ELR (cell line): Measurements from ENCODE around the gene RARS2.

Experiments used
- DNase-seq: peaks from one replicate; pipeline ENCODE4 v3.0.0-alpha.2; 2015; ENCODE audit warnings: low read depth

Gene RARS2

DNA sequence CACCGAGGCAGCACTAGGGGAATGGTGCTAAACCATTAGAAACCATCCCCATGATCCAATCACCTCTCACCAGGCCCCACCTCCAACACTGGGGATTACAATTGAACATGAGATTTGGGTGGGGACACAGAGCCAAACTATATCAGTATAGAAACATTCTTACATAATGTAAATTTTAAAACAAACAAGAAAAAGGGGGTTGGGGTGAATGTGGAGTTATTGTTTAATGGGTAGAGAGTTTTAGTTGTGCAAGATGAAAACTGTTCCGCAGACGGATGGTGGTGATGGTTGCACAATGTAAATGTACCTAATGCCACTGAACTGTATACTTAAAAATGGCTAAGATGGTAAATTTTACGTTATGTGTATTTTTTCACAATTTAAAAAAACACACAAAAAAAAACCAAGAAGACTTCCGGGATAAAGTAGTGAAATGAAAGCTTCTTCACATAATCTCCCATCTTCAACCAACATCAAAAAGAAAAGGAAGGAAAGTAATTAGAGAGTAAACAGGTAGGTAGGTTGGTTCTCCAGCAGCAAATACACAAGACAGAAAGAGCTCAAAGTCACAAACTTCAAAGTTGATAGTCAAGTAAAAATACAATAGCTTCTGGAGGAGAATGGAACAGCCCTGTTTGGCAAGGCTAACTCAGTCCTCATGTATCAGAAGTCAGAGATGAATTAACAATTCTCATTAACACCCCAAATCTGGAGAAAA is 16.3 kb downstream of the RARS2 start:
- no peak for DNase-seq

DNA sequence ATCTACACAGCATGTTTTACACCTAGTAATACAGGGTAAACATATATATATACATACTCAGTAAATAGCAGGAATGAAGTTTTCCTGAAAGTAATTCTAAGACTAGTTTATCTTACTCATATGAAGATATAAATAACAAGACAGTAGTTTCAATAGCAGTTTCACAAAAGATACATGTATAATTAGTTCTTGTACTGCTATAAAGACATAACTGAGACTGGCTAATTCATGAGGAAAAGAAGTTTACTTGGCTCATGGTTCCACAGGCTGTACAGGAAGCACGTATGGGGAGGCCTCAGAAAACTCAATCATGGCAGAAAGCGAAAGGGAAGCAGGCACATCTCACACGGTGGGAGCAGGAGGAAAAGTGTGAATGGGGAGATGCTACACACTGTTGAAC is 16.9 kb downstream of the RARS2 start:
- DNase-seq, result no peak

DNA sequence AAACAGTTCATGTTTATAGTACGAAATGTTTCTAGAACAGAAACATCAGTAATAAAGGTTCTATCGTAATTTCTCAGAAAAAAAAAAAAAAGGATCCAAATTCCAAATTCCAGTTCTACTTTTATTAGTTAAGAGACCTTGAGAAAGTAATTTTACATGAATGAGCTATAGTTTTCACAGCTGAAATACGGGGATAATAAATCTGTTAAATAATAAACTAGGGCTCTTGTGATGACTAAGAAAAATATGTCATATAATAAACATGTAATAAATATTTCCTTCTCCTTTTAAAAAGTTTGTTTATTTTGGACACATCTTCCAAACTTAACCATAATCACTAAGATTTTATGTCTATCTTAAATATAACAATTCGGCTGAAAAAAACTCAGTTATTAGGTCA is 17.8 kb downstream of the RARS2 start:
- no peak for DNase-seq

DNA sequence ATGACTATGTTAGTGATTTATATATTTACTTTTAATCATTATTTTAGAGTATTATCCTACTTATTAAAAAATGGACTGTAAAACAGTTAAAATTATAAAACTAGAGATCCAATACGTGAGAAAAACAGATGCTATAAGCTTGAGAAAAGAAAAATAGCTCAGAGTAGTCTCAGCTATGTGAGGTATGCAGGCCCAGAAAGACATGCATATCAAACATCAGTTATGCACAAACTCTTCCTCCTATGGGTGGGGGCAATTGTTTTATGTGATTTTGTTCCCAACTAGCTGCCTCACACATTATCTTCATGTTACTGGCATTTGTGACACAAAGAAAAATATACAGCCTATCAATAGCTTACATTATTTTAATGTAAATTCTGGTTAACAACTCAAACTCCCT is 28.8 kb downstream of the RARS2 start:
- no peak for DNase-seq

DNA sequence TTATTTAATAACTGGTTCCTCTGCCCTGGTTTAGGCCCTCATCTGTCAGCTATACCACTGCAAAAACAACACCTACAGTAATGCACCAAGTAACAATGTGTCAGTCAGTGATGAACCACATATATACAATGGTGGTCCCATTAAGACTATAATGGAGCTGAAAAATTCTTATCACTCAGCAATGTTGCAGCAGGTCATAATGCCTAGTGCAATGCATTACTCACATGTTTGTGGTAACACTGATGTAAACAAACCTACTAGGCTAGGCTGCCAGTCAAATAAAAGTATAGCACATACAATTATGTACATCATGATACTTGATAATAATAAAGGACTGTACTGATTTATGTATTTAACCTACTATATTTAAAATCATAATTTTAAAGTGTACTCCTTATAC is 31.3 kb downstream of the RARS2 start:
- DNase-seq, result peak; percentile 81

DNA sequence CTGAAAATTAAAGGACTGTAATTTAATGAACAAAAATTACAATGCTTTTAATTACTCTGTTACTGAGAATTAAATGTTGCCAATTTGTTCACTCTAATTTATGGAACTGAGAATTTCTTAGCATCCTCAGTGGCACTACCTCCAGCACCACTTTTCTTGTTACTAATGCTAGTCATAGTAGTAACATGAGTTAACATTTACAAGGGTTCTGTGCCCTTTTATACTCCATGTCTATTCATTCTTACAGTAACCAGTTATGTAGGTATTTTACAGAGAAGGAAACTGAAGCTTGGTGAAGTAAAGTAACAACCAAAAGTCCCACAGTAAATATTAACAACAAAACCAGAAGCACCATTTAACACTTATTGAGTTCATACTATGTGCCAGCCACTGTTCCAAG is 34.3 kb downstream of the RARS2 start:
- DNase-seq, result no peak

DNA sequence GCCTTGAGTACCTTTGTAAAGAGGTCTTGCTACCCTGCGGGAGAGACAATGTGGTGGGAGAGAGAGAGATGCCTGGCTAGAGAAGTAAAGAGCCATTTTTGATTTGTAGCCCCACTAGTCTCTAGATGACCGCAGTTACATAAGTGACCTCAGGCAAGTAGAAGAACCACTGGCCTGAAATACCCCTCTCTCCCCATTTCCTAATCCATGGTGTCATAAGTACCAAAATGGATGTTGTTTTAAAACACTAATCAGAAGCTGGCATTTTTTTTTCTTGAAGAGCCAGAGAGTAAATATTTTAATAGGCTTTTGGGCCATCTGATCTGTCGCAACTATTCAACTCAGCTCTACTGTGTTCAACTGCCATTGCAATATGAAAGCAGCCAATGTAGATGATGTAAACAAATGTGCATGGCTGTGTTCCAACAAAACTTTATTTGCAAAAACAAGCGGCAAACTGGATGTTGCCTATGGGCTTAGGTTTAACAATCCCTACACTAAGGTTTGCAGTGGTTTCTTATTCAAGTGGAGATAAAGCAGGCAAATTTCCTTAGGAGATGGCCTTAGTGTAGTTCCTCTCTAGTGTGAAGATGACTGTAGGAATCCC is 36.5 kb downstream of the RARS2 start:
- no peak for DNase-seq

DNA sequence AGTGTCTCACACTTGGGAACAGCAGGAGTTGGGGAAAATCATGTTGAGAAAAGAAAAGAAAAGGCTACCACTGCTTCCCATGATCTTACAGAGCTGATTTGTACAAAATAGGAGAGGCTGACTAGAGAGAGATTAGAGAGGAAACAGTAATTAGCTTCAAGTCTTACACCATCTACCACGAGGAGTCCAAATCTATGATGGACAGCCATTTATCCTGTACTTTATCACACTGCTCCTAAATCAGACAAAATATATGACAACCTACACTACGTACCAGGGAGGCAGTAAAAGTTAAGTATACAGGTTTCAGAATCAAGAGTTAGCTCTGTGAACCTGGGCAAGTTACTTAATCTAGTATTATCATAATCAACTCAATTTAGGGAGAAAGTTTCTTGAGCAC is 38.0 kb downstream of the RARS2 start:
- no peak for DNase-seq

DNA sequence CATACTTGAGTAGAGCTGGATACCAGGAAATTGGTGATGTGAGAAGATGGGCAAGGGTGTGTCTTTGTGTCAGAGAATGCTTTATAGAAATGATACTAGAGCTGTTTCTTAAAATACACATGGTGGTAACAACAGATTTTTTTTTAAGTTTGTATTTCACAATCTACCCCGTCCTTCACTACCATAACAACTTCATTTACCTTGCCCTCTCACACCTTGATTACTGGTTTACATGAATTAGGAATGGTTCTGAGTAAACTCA is 45.4 kb downstream of the RARS2 start:
- no peak for DNase-seq

DNA sequence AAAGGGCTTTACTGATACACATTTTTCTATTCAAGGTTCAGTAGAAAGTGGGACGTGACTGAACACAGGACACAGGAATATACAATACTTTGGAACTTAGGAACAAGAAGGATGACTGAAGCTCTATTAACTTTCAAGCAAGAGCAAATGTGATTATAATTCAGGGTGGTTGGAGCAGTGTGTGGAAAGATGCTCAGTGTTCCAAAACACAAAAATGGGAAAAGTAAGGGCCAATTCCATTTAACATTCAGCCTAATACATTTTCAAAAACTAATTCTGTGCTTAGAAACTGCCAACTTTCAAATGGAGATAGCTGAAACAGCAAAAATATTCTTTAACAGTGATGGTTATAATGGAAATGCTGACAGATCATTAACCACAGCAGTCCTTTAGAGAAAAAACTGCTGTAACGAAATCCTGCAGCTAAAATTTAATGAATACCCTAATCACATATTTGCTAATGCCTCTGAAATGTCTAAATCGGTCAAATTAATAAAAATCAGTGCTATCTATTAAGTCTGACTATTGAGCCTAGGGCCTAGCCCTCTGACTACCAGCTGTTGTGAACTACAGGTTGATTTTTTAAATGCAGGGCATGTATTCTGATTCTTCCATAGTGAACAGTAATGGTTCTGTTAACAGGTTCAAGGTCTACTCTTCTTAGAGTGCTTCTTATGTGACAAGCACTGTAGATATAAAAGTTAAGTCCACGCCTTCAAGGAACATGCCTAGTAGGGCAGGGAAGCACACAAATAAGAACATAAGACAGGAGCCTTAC is 45.9 kb downstream of the RARS2 start:
- no peak for DNase-seq

DNA sequence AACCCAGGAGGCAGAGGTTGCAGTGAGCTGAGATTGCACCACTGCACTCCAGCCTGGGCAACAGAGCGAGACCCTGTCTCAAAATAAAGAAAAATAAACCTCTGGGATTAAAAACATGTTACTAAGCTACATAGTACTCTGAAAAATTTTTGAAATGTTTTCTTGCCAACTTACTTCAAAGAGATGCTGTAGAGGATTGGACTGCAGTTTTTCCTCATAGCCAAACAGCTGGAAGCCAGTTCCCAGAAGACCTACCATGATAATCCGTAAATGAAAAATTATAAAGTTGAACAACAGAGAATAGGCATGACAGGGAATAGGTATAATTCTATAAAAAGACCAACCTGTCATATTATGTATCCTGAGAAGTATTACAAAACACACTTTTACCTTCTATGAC is 48.0 kb downstream of the RARS2 start:
- no peak for DNase-seq

DNA sequence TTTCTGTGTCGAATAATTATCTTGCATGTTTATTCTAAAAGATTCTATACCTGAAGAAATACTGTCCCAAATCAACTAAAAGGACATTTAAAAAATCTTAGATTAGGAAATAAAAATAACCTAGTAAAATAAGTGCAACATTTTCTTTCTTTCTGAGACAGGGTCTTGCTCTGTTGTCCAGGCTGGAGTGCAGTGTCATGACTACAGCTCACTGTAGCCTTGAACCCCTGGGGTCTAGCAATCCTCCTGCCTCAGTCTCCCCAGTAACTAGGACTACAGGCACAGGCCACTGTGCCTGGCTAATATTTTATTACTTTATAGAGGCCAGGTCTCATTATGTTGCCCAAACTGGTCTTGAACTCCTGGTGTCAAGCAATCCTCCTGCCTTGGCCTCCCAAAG is 48.7 kb downstream of the RARS2 start:
- DNase-seq, result no peak

DNA sequence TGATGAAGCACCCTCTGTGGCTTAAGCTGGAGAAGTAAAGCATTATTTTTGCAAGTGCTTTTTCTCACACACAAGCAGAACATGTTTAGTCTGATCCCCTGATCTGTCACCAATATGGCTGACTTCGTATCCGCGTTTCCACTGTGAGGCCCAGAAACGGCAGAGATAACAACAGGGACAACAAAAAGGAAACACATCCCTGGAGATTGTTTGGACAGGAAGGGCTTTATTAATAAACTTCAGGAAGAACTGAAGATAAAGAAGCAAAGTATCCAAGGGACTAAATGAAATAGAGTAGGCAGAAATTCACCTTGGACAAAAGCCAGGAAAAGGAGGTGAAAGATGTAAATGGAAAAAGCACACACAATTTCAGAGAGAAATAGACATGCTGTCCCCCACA is 49.2 kb downstream of the RARS2 start:
- DNase-seq, result no peak

DNA sequence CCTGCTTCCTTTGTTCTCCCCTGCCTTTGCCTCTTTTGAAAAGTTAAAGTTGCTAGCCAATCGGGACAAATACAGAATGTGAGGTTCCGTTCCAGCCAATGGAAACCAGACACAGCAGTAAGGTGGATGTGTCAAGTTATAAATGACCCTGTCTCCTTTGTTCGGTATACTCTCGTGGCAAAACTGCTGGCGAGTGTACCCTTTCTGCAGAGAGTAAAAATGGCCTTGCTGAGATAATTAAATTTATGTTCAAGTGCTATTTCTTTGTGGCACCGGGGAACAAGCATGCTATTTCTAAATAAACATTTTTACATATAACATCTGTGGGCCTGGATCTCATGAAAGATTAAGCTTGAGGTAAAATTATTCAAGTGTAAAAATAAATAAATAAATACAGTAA is 50.2 kb downstream of the RARS2 start:
- DNase-seq, result no peak

DNA sequence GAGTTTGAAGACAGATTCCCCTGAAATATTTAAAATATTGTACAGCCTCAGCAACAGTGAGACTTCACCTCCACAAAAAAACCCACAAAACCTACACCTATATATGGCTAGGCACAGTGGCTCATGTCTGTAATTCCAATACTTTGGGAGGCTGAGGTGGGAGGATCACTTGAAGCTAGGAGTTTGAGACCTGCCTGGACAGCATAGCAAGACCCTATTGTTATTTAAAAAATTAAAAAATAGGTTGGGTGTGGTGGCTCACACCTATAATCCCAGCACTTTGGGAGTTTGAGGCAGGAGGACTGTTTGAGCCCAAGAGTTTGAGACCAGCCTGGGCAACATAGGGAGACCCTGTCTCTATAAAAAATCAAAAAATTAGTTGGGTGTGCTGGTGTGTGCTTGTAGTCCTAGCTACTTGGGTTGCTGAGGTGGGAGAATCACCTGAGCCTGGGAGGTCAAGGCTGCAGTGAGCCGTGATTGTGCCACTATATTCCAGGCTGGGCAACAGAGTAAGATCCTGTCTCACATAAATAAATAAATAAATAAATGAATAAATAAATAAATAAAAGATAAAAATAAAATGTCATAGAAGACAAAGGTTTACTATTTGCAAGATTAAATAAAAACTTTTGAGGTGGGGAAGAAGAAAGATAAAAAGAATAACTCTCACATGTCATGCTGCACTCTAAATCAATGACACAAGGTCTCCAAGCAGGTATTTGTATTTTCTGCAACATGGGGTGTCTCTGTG is 51.1 kb downstream of the RARS2 start:
- no peak for DNase-seq

DNA sequence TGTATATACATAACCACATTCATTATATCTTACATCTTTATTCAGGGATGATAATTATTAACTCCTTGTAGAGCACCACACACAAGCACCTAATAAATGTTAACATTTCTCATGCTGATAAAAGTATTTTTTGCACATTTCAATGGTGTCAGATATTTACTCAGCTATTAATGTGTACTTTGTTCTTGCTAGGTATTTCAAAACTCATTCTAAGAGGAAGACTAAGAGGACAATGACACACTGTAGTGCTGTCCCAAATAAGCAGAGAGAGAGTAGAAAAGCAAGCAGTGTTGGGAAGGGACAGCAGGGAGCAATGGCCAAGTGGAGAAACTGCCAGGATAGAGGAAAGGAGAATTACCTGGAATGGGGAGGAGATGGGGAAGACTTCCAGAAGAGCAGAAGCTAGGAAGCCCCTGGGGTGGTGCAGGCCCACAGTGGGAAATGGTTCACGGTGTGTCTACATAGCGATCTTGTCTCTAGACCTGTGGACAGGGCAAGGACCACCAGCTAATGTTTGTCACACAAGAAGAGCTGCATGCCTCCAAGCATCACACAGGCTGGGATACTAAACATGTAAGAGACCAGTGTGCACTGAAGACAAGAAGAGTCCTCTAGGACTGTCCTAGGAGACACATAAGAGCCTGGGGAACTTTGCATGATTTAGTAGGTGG is 55.3 kb downstream of the RARS2 start:
- DNase-seq, result no peak

DNA sequence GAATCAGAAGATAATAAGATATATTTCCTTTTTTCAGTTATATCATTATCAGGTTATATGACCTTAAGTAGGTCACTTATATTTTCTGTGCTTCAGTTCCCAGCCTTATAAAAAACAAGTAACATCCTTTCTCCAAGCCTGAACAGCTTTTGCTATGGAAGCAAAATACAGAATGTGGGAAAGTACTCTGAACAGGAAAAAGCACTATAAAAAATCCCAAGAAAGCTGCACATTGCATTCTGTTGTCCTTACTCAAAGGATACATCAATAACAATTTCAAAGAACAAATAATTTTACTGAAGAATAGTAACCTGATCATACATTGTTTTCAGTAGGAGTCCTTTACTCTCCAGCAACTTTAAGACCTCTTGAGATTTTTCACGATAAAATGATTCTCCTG is 60.6 kb downstream of the RARS2 start:
- no peak for DNase-seq

DNA sequence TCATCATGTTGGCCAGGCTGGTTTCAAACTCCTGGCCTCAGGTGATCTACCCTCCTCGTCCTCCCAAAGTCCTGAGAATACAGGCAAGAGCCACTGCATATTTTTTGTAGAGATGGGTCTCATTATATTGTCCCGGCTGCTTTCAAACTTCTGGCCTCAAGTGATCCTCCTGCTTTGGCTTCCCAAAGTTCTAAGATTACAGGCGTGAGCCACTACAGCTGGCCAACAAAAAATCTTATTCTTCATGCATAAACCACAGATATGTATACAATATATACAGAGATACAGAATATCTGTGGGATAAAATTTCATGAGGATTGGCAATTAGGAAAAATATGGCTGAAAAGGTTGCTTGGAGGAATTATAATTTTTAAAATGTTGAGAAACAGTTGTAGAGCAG is 67.1 kb downstream of the RARS2 start:
- DNase-seq, result no peak

DNA sequence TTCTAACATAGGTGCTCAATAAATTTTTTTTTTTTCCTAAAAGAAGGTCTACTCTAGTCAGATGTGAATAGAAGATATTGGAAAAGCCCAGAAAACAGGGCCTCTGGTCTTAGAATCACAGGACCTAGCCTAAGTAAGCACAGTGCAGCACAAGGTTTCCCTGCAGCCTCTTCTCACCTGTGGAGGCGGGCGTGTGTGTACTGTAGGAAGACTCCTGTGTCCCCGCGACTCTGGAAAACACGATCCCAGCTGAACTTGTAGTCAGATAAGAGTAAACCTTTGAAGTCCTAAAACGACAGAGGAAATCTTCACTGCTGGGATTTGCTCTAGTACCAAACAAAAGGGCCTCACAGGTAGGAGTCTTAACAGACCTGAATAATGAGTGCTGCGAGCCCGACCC is 71.3 kb downstream of the RARS2 start:
- DNase-seq, result no peak

DNA sequence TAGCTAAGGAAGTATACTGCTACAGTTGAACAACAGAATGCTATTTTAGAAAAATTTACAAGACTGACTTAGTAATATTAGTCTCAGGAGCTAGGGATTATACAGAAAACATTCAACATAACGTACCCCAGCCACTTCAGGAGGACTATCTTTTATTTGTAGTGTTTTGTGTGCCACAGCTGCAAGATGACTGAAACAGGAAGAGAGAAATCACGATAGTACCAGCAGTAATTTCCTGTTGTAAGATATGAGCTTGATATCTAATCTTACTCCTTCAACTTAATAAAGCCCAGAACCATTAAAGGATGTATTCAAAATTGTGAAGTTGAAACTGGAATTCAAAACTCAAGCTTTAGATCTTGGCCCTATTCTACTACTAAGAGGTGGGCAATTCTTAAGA is 75.0 kb downstream of the RARS2 start:
- DNase-seq, result no peak

DNA sequence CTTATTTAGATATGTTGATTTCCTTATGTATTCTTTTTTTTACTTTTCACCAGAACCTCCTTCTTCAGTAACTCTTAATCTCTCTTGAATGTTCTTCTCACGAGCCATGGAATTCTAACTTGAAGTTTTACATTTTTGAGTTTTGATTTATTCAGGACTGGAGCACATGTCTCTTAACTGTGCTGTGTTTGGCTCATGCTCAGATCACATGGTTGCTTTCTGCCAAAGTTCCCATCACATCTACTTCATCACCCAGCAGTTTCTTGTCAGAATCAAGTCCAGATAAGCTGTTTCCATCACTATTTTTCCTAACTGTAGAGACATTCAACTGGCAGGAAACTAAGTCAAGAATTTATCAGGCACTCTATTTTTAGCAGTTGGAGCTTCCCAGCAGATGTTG is 85.3 kb downstream of the RARS2 start:
- DNase-seq, result no peak

DNA sequence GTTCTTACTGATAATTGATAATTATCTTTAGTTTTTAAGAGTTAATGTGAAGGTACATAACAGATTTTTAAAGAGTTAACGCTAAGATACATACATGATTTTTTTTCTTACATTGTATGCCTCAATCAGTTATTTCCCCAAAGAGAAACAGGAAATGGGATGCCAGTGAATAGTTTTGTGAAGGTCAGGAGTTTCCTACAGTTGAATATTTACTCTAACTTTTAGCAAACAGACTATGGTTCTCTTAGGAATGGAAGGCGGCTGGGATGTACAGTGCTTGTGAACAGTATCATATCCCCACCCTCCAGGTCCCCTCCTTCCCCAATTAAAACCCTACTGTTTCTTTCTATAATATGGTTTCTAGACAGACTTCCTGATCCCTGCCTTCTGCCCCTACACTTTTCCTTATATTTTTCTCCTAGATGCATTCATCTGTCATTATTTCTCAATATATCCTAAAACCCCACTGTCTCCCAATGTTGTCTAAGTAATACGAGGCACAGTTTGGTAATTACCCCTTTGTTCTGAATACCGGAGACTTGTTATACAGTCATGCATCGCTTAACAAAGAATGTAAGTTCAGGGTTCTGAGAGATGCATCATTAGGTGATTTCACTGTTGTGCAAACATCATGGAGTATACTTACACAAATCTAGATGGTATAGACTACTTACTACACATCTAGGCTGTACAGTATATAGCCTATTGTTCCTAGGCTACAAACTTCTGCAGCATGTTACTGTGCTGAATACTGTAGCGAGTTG is 87.8 kb downstream of the RARS2 start:
- DNase-seq, result no peak
